Measurements from ENCODE around the gene SLC2A2.
"Not testable (repeated sequence)": the region's sequence is repeated elsewhere in the genome, so short reads cannot be mapped to it uniquely, and the experiment has no call there.

SLC2A2 gene

DNA sequence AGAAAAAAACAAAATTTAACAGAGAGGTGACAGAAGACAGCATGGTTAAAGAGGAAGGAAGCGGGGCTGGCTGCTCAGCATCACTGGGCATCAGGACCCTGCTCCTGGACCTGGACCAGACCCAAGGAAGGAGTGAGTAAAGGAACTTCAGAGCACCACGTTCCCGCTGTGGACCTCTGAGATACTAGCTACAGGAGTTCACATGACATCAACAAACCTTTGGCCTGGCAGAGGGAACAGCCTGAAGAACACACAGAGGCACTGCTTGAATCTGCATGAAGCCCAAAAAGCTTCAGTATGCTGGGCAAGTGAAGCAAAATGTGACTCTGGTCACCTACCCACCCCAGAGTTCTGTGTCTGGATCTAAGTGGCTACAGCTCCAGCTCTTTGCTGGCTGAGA, 38.1 kb downstream of the SLC2A2 start:
- DNase-seq (ENCODE audit: low read depth), result no peak

DNA sequence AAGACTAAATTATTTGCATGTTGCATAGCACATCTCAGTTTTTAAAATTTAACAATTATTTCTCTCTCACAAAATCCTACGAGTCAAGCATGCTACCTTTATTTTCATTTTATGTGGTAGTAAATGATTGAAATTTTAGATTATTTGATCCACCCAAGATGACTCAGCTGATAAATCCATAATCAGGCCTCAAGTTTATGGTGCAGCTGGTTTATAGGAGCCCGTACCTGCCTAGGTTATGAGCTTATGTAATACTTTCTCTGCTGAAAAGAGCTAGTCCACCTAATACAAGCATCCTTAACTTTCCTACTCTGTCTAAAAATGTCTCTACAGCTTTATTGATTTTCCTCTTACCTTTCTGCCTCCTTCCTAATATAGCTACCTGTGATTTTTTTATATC, 41.2 kb downstream of the SLC2A2 start:
- DNase-seq (ENCODE audit: low read depth), result no peak

DNA sequence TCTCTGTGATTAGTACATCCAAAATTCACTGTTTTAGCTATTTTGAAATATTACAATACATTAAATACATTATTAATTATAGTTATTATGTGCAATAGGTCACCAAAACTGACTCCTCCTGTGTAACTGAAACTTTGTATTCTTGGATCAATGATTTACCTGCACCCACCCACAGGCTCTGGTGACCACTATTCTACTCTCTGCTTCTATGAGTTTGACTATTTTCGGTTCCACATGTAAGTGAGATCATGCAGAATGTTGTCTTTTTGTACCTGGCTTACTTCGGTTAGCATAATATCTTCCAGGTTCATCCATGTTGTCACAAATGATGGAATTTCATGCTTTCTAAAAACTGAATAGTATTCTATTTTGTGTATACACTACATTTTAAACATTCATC, 43.8 kb downstream of the SLC2A2 start:
- no peak for DNase-seq (ENCODE audit: low read depth)

DNA sequence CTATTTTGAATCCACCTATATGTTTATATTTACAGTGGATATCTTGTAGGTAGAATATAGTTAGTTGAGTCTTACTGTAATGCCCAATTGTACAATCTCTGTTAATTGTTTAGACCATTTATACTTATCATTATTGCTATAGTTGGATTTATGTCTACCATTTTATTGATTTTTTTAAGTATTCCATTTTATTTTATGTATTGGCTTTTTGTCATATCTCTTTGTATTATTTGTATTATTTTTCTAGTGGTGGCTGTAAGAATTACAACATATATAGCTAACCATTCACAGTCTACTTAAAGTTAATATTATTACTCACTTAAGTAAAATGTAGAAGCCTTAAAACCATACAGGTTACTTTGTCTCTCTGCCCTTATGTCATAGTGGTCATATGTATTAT, 46.1 kb downstream of the SLC2A2 start:
- no peak for DNase-seq (ENCODE audit: low read depth)

DNA sequence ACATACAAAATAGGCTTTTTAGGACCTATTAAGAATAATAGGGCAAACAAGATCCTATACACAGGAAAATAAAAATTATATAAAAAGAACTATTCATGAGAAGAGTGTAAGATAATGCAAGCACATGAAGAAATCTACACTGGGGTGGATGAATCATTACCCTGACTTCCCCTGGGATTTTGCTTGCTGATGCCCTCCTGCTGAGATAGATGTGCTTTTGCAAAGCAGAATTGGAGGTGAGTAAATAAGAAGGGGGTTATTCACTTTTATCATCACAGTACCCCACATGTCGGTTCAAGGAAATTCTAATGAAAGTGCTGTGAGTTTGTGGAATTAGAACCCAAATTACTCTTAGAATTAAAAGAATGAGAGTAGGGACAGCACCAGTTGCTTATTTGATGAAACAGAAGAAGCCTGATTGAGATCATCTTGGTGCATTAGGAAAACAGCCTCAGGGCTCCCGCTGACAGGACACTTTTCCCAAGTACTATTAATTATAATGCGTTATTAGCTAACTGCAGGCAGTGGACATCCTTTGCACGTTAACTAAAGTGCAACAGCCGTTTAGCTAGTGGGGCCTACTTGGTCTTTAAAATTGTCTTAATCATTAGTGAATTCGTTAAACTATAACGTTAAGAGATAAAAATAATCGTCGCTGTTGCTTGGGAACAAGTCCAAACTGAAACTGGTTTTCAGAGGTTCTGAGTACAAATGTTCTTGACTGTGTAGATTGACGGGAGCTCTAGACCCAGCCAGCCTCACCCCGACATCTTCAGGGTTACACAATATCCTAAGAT, 48.4 kb downstream of the SLC2A2 start:
- no peak for DNase-seq (ENCODE audit: low read depth)

DNA sequence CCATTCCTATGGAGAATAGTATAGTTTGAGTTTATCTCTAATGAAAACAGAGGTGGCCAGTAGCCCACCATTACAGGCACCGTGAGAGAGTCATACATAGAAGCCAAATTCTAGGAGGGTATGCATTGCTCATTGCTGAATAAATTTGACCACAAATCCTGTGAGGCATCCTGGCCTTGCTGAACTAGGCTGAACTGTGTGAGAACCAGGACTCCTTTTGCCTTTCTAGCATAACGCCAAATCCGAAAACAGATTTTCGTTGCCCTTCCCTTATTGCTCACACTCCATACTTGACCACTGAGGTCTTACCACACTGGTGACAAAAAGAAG, 50.4 kb downstream of the SLC2A2 start:
- no peak for DNase-seq (ENCODE audit: low read depth)

DNA sequence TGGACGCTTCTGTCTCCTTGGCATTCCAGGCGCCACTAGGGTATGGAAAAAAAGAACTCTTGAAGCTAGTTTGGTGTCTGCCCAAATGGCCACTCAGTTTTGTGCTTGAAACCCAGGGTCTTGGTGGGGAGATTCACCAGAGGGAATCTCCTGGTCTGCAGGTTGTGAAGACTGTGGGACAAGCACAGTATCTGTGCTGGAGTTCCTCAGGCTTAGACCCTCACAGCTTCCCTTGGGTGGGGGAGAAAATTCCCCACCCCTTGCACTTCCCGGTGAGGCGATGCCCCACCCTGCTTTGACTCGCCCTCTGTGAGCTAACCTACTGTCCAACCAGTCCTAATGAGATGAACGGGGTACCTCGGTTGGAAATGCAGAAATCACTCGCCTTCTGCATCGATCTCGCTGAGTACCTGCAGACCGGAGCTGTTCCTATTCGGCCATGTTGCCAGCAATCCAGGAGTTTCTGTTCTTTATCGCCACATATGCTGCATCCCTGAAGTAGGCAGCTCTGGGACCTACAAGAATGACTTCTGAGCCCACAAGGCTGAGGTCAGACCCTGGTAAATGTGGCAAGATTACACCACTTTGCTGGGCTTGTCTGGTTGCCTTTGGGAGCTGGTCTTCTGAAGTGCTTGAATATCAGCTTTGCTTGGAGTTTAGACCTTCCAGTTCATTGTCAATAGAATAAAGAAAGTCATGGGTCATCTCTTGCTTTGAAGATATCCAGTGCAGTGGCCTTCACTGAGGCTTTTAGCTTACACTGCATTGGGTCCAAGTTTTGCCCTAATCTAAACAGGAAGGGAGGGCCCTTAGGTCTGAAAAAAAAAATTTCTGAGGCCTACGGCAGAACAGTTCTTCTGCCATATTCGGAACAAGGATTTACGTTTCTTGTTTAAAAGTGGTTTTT, 51.0 kb downstream of the SLC2A2 start:
- no peak for DNase-seq (ENCODE audit: low read depth)

DNA sequence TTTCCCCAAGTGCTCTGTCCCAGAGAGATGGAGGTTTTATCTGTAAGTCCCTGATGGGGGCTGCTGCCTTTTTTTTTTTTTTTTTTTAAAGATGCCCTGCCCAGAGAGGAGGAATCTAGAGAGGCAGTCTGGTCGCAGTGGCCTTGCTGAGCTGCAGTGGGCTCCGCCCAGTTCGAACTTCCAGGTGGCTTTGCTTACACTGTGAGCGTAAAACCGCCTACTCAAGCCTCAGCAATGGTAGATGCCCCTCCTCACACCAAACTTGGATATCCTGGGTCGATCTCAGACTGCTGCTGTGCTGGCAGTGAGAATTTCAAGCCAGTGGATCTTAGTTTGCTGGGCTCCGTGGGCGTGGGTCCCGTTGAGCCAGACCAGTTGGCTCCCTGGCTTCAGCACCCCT, 51.6 kb downstream of the SLC2A2 start:
- DNase-seq (ENCODE audit: low read depth), result no peak

DNA sequence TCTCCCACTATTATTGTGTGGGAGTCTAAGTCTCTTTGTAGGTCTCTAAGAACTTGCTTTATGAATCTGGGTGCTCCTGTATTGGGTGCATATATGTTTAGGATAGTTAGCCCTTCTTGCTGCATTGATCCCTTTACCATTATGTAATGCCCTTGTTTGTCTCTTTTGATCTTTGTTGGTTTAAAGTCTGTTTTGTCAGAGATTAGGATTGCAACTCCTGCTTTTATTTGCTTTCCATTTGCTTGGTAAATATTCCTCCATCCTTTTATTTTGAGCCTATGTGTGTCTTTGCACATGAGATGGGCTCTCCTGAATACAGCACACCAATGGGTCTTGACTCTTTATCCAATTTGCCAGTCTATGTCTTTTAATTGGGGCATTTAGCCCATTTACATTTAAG, 53.6 kb downstream of the SLC2A2 start:
- DNase-seq (ENCODE audit: low read depth), result not testable (repeated sequence)

DNA sequence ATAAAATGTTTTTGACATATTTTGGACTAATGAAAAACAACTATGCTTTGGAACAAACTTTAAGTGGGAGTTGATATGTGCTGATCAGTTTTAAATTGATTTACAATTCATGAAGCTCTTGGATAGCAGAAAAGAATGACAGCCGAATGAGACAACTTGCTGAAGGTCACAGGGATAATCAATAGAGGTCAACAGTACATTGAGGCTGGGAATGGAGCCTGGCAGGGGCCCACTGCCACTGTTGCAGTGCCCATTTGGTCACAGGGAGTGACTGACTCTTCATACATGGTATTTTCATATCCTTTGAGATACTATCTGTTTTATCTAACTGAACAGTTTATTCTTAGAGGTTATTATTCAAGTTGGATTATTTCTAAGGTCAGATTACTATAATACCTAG, 59.4 kb downstream of the SLC2A2 start:
- DNase-seq (ENCODE audit: low read depth), result no peak

DNA sequence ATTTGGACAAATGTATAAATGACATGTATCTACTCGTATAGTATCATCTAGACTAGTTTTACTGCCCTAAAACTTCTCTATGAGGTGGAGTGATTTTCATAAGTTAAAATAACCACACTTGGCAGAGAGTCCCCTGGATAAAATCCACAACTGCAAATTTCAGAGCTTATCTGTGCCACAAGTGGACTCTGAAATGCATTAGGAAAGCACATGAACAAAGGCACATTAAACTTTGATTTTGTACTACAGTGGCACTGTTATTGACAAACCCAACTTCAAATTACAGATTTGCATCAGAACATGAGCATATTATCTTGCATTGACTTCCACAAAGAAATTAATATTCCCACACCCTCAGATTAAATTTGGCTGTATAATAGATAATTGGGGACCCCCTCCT, 60.0 kb downstream of the SLC2A2 start:
- no peak for DNase-seq (ENCODE audit: low read depth)

DNA sequence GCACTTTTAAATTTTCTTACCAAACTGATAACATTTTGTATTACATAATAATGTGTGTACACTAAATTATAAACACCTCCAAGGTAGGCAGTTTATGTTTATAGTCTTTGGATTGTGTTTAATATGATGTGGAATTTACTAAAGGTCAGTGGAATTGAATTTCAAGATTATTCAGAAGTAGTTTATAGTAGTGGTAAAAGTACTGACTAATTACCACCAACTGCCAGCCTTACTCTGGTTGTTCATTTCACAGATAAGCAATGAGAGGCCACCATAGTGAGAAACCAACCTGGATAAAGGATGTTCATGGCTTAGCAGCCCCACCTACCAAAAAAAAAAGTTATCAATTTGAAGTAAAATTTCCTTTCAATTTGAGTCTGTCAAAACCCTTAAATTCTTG, 64.1 kb downstream of the SLC2A2 start:
- no peak for DNase-seq (ENCODE audit: low read depth)

DNA sequence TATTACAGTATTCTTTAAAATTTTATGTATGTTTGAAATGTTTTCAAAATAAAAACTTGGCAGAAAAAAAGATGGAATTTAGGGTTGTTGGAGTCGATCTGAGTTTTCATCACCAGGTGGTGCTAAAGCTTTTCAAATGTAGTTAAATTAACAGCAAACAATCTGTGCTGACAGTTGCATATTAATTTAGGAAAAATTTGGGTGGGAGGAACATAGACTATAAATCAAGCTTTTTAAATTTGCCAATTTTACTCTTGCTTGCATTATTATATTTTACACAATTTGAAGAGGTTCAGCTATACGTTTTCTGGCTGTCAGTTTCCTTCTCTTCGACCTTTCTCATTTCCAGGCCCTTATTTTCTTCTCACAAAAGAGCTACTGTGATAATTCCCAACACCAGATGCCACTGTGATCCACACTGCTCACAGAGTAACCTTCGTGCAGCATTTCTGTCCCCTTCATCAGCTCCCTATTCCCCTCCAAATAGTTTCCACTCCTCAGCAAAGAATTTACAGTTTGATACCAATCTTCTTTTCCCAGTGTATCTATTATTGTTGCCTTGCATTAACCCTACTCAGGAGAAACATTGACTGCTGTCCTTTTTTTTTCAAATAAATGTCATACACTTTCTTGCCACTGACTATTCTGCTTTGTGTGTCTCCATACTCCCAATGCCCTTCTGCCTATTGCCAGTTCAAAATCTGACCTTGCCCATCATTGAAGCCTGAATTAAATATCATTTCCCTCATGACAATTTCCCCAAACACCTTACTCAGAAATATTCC, 64.7 kb downstream of the SLC2A2 start:
- no peak for DNase-seq (ENCODE audit: low read depth)

DNA sequence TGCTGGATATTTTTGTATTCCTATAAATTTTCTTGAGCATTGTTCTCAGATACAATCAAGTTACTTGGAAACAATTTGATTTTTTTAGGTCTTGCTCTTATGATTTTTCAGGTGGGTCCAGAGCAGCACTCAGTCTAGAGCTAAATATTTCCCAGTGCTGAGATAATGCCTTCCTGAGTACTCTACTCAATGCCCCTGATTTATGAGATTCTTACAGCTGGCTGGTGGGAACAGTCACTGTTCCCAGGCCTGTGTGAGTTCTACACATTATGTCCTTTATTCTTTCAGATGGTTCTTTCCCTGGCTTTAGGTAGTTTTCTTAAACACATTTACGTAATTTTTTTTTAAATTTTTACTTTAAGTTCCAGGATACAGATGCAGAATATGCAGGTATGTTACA, 67.1 kb downstream of the SLC2A2 start:
- no peak for DNase-seq (ENCODE audit: low read depth)

DNA sequence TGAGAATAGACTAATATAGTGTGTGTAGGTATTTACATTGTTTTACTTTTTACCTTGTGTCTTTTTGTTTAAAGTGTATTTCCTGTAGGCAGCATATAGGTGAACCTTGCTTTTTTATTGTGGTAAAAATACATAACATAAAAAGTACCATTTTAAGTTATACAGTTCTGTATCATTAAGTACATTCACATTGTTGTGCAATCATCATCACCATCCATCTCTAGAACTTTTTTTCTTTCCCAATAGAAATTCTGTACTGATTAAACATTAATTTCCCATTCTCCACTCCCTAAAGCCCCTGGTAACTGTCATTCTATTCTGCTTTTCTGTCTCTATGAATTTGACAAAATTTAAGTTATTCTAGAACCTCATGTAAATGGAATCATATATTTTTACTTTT, 69.9 kb downstream of the SLC2A2 start:
- DNase-seq (ENCODE audit: low read depth), result no peak

DNA sequence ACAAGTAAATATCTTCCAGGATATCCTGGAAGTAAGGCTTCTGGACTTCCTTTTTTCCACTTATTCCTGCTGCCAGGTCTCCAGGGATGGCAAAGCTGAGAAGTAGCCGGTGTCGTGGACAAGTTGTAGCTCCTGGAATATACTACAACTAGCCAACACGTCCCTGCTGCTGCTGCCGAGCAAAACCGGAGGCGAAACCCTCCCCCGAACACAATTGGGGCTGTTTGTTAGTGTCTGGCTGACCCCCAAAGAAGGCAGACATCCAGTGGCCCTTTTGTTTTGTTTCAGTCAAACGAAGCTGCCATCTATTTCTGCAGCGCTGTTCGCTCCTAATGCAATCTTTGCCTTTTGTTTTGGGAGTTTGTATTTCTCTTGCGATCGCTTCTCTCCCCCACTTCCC, 72.8 kb downstream of the SLC2A2 start:
- DNase-seq (ENCODE audit: low read depth), result no peak

DNA sequence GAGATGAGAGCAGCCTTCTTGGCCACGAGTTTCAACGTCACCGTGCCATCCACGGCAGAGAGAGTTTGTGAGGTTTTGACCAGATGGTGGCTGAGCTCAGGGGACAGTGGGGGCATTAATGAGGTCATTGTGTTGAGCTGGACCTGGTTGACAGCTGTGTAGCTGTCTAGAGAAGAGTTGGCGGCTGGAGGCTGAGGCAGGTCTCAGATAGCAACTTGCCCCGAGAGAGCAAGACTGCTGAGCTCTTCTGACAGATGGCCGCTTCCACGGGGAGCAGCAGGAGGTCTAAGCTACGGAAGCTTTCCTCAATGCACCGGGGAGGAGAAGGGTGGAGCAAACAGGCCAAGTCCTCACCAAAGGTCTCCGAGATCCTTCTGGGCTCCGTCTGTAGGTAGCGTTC, 73.3 kb downstream of the SLC2A2 start:
- DNase-seq (ENCODE audit: low read depth), result no peak

DNA sequence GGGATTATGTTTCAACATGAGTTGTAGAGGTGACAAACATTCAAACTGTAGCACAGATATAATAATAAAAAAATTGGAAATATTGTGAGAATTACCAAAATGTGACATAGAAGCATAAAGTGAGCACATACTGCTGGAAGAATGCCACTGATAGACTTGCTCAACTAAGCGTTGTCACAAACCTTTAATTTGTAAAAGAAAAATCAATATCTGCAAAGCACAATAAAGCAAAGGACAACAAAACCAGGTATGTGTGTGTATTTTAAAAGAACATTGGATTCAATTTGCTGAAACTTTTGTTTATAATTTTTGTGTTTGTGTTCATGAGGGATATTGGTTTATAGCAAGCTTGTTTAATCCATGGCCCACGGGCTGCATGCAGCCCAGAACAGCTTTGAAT, 77.3 kb downstream of the SLC2A2 start:
- no peak for DNase-seq (ENCODE audit: low read depth)

DNA sequence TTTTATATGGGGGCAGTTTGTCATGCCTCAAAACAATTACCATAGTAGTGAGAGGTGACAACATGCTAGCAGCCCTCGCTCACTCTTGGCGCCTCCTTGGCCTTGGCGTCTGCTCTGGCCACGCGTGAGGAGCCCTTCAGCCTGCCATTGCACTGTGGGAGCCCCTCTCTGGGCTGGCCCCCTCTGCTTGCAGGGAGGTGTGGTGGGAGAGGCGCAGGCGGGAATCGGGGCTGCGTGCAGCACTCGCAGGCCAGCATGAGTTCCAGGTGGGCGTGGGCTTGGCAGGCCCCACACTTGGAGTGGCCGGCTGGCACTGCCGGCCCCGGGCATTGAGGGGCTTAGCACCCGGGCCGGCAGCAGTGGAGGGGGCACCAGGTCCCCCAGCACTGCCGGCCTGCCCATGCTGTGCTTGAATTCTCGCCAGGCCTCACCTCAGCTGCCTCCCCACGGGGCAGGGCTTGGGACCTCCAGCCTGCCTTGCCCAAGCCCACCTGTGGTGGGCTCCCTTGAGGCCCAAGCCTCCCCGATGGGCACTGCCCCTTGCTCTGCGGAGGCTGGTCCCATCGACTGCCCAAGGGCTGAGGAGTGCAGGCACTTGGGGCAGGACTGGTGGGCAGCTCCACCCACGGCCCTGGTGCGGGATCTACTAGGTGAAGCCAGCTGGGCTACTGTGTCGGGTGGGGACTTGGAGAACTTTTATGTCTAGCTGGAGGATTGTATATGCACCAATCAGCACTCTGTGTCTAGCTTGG, 79.3 kb downstream of the SLC2A2 start:
- no peak for DNase-seq (ENCODE audit: low read depth)

Data from T-helper 22 cell (primary cell).